Body of pancreas (tissue), 4 donors: ENCODE results near the gene RASD1. TPM values are rescaled to one million over a fixed set of nuclear protein-coding genes. Genes with fewer than 3 reads are reported as not detected.

Experiments
- ATAC-seq: fragments of 150-250 bp; one replicate; pipeline ENCODE4 v1.9.1; 2016
- DNase-seq, 4 donors: peaks; one replicate each; pipeline ENCODE4 v3.0.0-alpha.2; 2019
- H3K27ac ChIP-seq, 4 donors: fragments of 200-600 bp; sonication (generic); 1 replicate in 3 of 4; 2 replicates in 1 of 4; pipeline versions ENCODE4 v1.5.1 to v1.6.1; 2016 to 2019; ENCODE audit warnings: mild to moderate bottlenecking in 1 of 4, mixed read lengths in 1 of 4, moderate library complexity in 1 of 4
- H3K27me3 ChIP-seq, 2 donors: fragments of 200-600 bp; sonication (generic); one replicate each; pipeline ENCODE4 v1.6.0; 2016; ENCODE audit warnings: mild to moderate bottlenecking in 1 of 2
- H3K36me3 ChIP-seq, 2 donors: fragments of 200-600 bp; sonication (generic); replicated peaks in 1 of 2; 2 replicates each; pipeline ENCODE4 v1.5.1; 2016; ENCODE audit warnings: low read depth in 2 of 2; ENCODE audit not compliant: insufficient read depth in 1 of 2
- H3K4me1 ChIP-seq: fragments of 200-600 bp; sonication (generic); one replicate; pipeline ENCODE4 v1.6.0; 2016
- H3K4me3 ChIP-seq, 2 donors: fragments of 200-600 bp; sonication (generic); 1 replicate in 1 of 2; 2 replicates in 1 of 2; pipeline ENCODE4 v1.5.1; 2016 to 2019
- H3K9me3 ChIP-seq, 3 donors: fragments of 200-600 bp; sonication (generic); 1 replicate in 2 of 3; 2 replicates in 1 of 3; pipeline ENCODE4 v1.5.1; 2016
- CTCF ChIP-seq, 7 experiments: fragments of 450-650 bp in 4 of 7; fragments of 200-600 bp in 3 of 7; sonication (generic) in 3 of 7; IDR thresholded peaks; one replicate each; pipeline ENCODE4 v1.5.1; 2016 to 2019; ENCODE audit warnings: antibody characterized with exemption in 7 of 7
- POLR2A ChIP-seq, 3 donors: fragments of 450-650 bp; IDR thresholded peaks; one replicate each; pipeline ENCODE4 v1.6.1; 2016; ENCODE audit warnings: antibody characterized with exemption in 3 of 3, mild to moderate bottlenecking in 2 of 3
- WGBS, 2 donors: methylation state at CpG; one replicate each; pipeline ENCODE4 v1.1.5; 2017; 5-methylcytosine and 5-hydroxymethylcytosine counted together
- intact Hi-C: fragments of 100-400 bp; cut with DNase I; formaldehyde crosslinking; loops from one replicate; pipeline ENCODE4 v1.15.1; 2023
- total RNA-seq, 2 donors: library from RNA; depleted of rRNA; stranded (reverse); fragments of >200 nt; gene quantifications; one replicate each; pipeline ENCODE4 v1.1.0, GENCODE V29; 2016

The RASD1 gene
- total RNA-seq, 2 donors from 2014 or later = 17.6 to 58.0 TPM

GRCh38 chr17:17509601-17510425 lies 13.6 kb upstream of the RASD1 start:
- Histone ChIP-seq H3K27ac (no peak overlapping the region), H3K36me3 (no peaks in the 10 kb centered on the region), H3K9me3 (no peaks in the 10 kb centered on the region), H3K4me1 (peaks cover 16% of the 10 kb centered on the region), H3K4me3 (no peak overlapping the region), H3K27me3 (no peaks in the 10 kb centered on the region)
- no peak for DNase-seq
- intact Hi-C loops = no loop called here
- 91 to 93% methylated on average over 8 to 21 of the region's 21 CpGs for WGBS, 2 donors
- no peak for ATAC-seq
- TF ChIP-seq CTCF (IDR thresholded peaks at IDR 0.05) (no peak), POLR2A (IDR thresholded peaks at IDR 0.05) (no peak)

DNA sequence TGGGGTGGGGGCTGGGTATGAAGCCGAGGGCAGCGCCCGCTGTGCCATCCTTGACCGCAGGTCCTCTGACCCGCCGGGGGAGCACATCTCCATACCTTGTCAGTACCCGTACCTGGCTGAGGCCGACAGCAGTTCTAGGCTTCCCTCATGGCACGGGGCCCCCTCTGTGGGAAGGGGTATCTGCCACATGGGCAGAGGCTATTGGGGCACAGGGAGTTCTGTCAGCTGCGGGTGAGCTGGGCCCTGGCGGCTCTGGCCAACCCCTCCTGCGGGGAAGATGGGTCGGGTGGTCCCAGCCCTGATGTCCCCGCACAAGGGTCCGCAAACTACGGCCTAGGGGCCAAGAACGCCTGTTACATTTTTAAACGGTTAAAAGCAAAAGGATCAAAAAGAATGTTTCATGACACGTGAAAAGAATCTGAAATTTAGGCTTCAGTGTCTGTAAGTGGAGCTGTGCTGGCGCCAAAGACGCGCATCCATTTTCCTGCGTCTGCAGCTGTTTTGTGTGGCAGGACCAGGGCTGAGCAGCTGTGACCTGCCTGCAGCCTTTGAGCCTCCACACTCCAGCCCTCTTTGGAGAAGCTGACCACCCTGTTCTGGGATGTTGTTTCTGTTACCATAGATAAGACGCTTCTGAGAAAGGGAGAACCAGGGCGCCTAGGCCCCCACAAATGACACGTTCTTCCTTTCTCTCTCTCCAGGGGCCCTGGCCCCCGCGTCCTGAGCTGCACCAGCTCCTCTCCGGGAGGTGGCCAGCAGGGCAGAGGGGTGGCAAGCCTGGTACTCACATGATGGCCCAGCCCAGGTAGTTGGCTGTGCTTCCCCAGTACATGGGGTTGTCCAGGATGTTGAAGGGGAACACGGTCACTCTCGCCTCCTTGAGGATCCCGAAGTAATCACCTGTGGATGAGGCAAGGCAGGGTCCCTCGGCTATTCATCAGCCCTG lies 12.7 kb upstream of the RASD1 start:
- Histone ChIP-seq H3K9me3 (no peaks in the 10 kb centered on the region), H3K36me3 (no peaks in the 10 kb centered on the region), H3K27ac (no peak overlapping the region), H3K4me1 (peaks cover 16% of the 10 kb centered on the region), H3K4me3 (no peak overlapping the region), H3K27me3 (no peaks in the 10 kb centered on the region)
- 90 to 92% methylated on average over 32 to 33 of the region's 33 CpGs for WGBS, 2 donors
- ATAC-seq (no peak), DNase-seq (peak in 2 of 4 donors; percentile 2 to 11)
- intact Hi-C loops = no loop called here
- no peak for TF ChIP-seq CTCF (IDR thresholded peaks at IDR 0.05)
- TF ChIP-seq POLR2A (IDR thresholded peaks at IDR 0.05) = no peak

DNA sequence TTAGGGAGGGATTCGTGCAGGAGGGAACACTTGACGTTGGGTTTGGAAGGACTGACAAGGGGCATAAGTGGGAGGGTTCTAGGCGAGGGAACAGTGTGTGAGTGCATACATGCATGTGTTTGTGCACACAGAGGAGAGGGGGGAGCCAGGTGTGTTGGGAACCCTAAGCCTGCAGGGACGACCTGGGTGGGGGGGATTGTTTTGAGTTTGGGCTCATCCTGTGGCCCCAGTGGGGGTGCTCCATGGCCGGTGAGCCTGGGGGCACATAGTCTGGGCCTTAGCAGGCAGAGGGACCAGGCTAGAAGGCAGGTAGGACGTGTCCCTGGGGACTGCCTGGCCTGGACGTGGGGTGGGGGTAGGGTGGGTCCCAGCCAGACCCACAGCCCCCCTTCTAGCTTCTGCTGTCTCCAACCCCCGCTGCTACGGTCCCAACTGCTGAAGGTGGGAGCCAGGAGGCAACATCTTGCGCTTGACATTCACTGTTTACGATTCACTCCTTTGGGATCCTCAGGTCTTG lies 11.9 kb upstream of the RASD1 start:
- Histone ChIP-seq H3K27me3 (no peaks in the 10 kb centered on the region), H3K27ac (no peak overlapping the region), H3K4me3 (no peak overlapping the region), H3K36me3 (no peaks in the 10 kb centered on the region), H3K4me1 (peaks cover 16% of the 10 kb centered on the region), H3K9me3 (no peaks in the 10 kb centered on the region)
- DNase-seq (no peak), ATAC-seq (no peak)
- WGBS, 2 donors = 88% methylated on average over 10 of the region's 11 CpGs
- intact Hi-C loops = no loop called here
- TF ChIP-seq CTCF (IDR thresholded peaks at IDR 0.05) = no peak
- TF ChIP-seq POLR2A (IDR thresholded peaks at IDR 0.05) = no peak

GRCh38 chr17:17507465-17508011 lies 11.3 kb upstream of the RASD1 start:
- peaks cover 16% of the 10 kb centered on the region for H3K4me1 ChIP-seq
- DNase-seq = peak in 1 of 4 donors; percentile 36
- intact Hi-C loops = no loop called here
- H3K4me3 ChIP-seq = no peak overlapping the region
- peak overlapping the region in 3 of 4 donors; percentile 50 to 71 (median 68) for H3K27ac ChIP-seq
- no peaks in the 10 kb centered on the region for H3K36me3 ChIP-seq
- 50 to 87% methylated on average over 2 to 14 of the region's 16 CpGs for WGBS, 2 donors
- H3K27me3 ChIP-seq = no peaks in the 10 kb centered on the region
- H3K9me3 ChIP-seq = no peaks in the 10 kb centered on the region
- TF ChIP-seq CTCF (IDR thresholded peaks at IDR 0.05) (no peak), POLR2A (IDR thresholded peaks at IDR 0.05) (no peak)
- no peak for ATAC-seq
